Coronary artery (tissue), 2 donors: ENCODE results near the gene GGT5.
"Not testable (repeated sequence)": the region's sequence is repeated elsewhere in the genome, so short reads cannot be mapped to it uniquely, and the experiment has no call there.

ENCODE experiments used
- DNase-seq: peaks from one replicate; pipeline ENCODE4 v3.0.0-alpha.2; 2017; ENCODE audit warnings: low spot score
- H3K27ac ChIP-seq, 2 donors: fragments of 200-600 bp; sonication (generic); one replicate each; pipeline ENCODE4 v1.5.1; 2016 to 2019
- H3K4me3 ChIP-seq: fragments of 200-600 bp; sonication (generic); 2 replicates; pipeline ENCODE4 v1.5.1; 2016; ENCODE audit warnings: mild to moderate bottlenecking, moderate library complexity
- TF ChIP-seq, protein P1 (sequence below): fragments of 200-600 bp; sonication (generic); IDR thresholded peaks from one replicate; pipeline ENCODE4 v1.5.1; 2019; ENCODE audit warnings: antibody characterized with exemption

Gene GGT5

DNA sequence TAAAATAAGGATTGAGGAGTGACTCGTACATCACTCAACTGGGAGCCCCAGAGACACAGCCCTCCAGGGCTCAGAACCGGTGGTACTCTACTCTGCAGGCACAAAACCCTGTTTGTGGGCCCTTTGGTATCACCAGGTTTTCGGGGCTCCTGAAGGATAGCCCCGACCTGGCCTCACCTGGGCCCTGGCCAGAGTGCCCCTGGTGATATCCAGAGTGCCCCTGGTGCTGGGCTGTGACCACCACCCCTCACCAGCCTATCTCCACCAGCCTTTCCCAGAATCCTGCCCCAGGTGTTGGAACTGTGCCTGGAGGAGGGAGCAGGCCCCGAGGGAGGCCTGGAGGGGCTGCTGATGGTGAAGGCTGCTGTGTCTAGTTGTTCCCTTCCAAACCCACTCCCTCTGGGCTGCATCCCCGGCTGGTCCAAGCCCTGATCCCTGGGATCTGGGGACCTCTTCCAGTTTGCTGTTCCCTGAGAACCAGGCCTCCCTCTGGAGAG is 2.2 kb upstream of the GGT5 start:
- peak overlapping the region; percentile 86 to 92 for H3K27ac ChIP-seq
- peak; percentile 85 for DNase-seq
- H3K4me3 ChIP-seq, result no peak overlapping the region
- TF ChIP-seq, protein P1, sequence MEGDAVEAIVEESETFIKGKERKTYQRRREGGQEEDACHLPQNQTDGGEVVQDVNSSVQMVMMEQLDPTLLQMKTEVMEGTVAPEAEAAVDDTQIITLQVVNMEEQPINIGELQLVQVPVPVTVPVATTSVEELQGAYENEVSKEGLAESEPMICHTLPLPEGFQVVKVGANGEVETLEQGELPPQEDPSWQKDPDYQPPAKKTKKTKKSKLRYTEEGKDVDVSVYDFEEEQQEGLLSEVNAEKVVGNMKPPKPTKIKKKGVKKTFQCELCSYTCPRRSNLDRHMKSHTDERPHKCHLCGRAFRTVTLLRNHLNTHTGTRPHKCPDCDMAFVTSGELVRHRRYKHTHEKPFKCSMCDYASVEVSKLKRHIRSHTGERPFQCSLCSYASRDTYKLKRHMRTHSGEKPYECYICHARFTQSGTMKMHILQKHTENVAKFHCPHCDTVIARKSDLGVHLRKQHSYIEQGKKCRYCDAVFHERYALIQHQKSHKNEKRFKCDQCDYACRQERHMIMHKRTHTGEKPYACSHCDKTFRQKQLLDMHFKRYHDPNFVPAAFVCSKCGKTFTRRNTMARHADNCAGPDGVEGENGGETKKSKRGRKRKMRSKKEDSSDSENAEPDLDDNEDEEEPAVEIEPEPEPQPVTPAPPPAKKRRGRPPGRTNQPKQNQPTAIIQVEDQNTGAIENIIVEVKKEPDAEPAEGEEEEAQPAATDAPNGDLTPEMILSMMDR, result no peak

DNA sequence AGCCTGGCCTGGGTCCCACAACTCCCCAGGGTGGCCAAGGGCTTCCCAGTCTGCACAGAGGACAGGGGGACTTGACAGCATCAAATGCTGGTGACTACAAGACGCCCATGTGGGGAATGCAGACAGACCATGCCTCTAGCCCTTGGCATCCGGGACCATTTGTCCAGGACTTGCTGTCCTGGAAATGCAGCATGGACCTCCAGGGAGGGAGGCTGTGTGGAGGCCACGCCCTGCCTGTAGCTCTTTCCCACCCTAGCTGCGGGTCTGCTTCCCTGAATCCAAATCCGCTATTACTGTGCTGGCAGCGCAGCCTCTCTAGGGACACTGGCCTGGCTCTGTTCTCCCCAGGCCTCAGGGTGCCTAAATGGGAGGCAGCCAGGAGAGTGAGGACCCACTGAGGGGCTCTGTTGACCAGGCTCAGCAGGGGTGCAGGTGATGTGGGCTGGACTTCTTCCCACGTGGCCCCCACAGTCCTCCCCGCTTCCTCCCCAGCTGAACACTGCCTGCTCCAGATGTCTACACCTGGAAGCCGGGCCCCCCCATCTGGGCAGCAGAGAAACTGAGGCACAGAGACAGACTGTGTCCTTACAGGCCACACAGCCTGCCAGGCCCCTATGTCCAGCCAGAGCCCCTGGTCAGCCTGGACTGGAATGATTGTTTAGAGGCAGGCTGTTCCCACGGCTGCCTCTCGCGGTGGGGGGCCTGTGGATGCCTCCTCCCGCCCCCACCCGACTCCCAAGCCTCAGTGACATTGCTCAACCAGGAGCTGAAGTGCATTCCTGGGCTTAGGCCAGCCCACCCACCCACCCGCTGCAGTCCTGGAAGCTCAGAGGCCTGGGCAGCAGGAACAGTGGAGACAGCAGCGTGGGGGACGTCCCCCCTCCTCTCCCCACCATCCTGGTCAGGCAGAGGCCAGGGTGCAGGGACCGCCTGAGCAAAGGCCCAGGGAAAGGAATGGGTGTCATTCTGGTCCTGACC is 991 bp upstream of the GGT5 start:
- peak; percentile 96 for DNase-seq
- peak overlapping the region; percentile 76 for H3K4me3 ChIP-seq
- peak overlapping the region; percentile 86 to 92 for H3K27ac ChIP-seq

DNA sequence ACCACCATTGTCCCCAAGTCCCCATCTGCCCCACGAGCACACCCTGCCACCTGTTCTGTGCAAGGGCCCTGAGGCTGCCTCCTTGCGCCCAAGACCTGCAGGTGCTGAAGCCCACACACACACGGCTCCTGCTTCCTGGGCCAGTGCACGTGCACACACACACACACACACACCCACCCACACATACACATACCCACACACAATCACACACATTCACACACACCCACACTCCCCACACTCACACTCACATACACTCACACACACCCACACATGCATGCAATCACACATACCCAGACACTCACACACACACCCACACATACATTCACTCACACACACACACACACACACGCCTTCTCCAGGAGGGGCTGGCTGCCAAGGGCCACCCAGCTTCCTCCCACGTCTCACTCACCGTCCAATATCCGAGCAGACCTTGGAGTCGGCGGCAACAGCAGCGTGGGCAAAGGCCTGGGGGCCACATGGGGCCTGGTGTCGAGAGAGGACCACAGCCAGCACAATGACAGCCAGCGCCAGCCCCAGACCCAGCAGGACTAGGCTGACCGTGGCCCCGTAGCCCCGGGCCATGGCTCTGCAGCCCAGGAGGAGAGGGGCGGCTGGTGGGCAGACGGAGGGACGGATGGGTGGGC is 616 bp downstream of the GGT5 start:
- Histone ChIP-seq H3K4me3 (peak overlapping the region; percentile 76), H3K27ac (peak overlapping the region; percentile 86 to 92)
- no peak for DNase-seq
- TF ChIP-seq, protein P1, result no peak

DNA sequence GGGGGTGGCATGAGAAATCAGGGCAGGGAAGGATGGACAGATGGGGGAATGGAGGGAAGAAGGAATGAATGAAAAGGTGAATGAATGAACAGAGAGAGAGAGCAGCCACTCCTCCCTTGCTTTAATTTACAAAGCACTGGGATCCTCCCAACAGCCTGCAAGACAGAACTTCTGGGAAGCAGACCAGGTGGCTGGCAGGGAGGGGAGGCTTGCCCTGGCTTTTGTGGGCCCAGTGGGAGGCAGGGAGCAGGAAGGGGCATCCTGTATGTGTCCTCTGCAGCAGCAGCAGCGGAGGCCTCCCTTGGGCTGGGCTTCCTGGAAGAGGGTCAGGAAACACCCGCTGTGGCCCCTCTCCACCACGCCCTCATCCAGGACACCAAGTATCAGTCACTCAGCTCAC is 1.5 kb downstream of the GGT5 start:
- Histone ChIP-seq H3K27ac (peak overlapping the region in 1 of 2 donors; percentile 92), H3K4me3 (peak overlapping the region; percentile 76)
- DNase-seq, result not testable (repeated sequence)

DNA sequence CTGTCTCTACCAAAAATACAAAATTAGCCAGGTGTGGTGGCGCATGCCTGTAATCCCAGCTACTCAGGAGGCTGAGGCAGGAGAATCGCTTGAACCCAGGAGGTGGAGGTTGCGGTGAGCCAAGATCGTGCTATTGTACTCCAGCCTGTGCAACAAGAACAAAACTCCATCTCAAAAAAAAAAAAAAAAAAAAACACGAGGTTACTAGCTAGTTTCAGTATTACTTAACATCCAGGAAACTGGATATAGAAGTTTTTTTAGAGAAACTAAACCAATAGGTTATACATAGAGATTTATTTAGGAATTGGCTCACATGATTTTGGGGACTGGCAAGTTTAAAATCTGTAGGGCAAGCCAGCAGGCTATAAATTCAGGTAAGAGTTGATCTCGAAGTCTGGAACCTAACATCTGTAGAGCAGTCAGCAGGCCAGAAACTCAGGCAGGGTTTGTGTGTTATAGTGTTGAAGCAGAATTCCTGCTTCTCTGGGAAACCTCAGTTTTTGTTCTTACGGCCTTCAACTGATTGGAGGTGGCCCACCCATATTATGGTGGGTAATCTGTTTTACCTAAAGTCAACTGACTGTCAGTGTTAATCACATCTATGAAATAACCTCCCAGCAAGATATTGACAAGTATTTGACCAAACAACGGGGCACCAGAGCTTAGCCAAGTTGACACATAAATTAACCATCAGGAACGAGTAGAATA is 3.7 kb downstream of the GGT5 start:
- DNase-seq, result not testable (repeated sequence)
- H3K27ac ChIP-seq, result peak overlapping the region in 1 of 2 donors; percentile 47

DNA sequence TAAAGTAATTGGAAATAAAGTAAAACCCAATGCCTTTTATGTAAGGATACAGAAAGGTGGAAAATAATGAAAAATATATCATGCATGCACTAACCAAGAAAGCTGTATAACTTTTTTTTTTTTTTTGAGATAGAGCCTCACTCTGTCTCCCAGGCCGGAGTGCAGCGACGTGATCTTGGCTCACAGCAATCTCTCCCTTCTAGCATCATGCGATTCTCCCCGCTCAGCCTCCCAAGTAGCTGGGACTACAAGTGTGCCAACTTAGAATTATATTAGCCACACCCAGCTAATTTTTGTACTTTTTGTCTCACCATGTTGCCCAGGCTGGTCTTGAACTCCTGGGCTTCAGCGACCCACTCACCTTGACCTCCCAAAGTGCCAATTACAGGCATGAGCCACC is 4.5 kb downstream of the GGT5 start:
- TF ChIP-seq, protein P1, result no peak
- no peak for DNase-seq
- H3K27ac ChIP-seq, result no peak overlapping the region
- H3K4me3 ChIP-seq, result no peak overlapping the region

More for the DNA sequence above, 3.7 kb downstream of the GGT5 start:
- not testable (repeated sequence) for H3K4me3 ChIP-seq

DNA sequence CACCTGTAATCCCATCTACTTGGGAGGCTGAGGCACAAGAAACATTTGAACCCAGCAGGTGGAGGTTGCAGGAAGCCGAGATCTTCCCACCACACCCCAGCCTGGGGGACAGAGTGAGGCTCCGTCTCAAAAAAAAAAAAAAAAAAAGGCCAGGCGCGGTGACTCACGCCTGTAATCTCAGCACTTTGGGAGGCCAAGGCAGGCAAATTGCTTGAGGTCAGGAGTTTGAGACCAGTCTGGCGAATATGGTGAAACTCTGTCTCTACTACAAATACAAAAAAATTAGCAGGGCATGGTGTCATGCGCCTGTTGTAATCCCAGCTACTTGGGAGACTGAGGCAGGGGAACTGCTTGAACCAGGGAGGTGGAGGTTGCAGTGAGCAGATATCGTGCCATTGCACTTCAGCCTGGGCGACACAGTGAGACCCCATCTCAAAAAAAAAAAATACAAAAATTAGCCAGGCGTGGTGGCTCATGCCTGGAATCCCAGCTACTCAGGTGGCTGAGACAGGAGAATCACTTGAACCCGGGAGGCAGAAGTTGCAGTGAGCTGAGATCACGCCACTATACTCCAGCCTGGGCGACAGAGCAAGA is 6.7 kb downstream of the GGT5 start:
- DNase-seq, H3K27ac ChIP-seq: not testable (repeated sequence)

DNA sequence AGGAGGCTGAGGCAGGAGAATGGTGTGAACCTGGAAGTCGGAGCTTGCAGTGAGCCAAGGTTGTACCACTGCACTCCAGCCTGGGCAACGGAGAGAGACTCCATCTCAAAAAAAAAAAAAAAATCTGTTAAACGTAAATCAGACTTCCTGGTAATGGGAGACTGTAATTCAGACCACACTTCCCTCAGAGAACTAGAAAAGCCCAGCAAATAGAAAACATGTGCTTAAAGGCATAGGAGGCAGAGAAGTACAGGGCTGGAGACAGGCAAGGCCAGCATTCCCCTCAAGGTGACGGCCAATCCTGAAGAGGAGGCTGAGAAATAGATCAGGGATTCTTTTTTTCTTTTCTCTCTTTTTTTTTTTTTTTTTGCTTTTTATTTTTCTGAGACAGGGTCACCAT is 8.2 kb downstream of the GGT5 start:
- DNase-seq, result no peak
- Histone ChIP-seq H3K27ac (no peak overlapping the region), H3K4me3 (no peak overlapping the region)
- TF ChIP-seq, protein P1, result no peak

More for the DNA sequence above, 6.7 kb downstream of the GGT5 start:
- H3K4me3 ChIP-seq, result not testable (repeated sequence)
